OCI-LY7 (cell line): Measurements from ENCODE around the gene ATG4B.

Source experiments
- EZH2phosphoT487 ChIP-seq: fragments of 200-600 bp; sonication (generic); IDR thresholded peaks from 2 replicates; pipeline ENCODE4 v1.6.1; 2018; ENCODE audit warnings: low read depth, borderline replicate concordance, mild to moderate bottlenecking, mixed run types, antibody characterized with exemption, low read length, moderate library complexity, mixed read lengths
- TF ChIP-seq, protein P1 (sequence below): fragments of 200-600 bp; sonication (generic); conservative IDR thresholded peaks from 2 replicates; pipeline ENCODE4 v1.5.1; 2014; ENCODE audit warnings: mild to moderate bottlenecking, antibody characterized with exemption, low read length, moderate library complexity, mixed read lengths

DNA sequence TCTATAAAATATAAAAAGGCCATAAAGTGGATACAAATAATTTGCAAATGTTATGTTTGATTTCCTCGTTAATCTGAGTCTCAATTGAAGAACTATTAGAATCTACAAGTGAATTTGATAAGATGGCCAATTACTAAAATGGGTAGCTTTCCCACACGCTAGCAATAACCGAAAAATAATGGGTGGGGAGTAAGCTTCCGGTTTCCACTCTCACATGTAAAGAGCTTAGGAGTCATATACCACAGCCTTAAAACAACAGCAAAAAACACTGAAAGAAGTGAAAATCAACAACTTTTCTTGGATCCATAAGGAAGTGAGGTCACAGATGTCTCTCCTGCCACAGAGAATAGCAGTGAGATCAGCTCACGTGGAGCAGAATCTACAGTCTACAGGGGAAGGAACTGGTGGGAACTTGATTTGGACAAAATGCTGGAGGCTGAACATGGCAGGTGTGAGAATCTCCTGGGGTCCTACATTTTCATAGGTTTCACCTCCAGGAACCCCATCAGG is 19.1 kb upstream of the ATG4B start:
- TF ChIP-seq, protein P1, sequence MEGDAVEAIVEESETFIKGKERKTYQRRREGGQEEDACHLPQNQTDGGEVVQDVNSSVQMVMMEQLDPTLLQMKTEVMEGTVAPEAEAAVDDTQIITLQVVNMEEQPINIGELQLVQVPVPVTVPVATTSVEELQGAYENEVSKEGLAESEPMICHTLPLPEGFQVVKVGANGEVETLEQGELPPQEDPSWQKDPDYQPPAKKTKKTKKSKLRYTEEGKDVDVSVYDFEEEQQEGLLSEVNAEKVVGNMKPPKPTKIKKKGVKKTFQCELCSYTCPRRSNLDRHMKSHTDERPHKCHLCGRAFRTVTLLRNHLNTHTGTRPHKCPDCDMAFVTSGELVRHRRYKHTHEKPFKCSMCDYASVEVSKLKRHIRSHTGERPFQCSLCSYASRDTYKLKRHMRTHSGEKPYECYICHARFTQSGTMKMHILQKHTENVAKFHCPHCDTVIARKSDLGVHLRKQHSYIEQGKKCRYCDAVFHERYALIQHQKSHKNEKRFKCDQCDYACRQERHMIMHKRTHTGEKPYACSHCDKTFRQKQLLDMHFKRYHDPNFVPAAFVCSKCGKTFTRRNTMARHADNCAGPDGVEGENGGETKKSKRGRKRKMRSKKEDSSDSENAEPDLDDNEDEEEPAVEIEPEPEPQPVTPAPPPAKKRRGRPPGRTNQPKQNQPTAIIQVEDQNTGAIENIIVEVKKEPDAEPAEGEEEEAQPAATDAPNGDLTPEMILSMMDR: no peak
- TF ChIP-seq EZH2phosphoT487: no peak
